HEK293 (cell line): ENCODE results near the gene MEGF8.

Experiments used
- AEBP2 ChIP-seq: fragments of 450-650 bp; formaldehyde crosslinking; IDR thresholded peaks from 2 replicates; pipeline ENCODE4 v1.5.1; 2016; ENCODE audit warnings: missing biosample characterization, missing genetic modification characterization, borderline replicate concordance
- ELK4 ChIP-seq: IDR thresholded peaks from 2 replicates; pipeline ENCODE4 v1.6.1; 2011; ENCODE audit warnings: mild to moderate bottlenecking, low read depth, low read length, borderline replicate concordance
- KLF7 ChIP-seq: fragments of 450-650 bp; formaldehyde crosslinking; IDR thresholded peaks from 2 replicates; pipeline ENCODE4 v1.5.1; 2016; ENCODE audit warnings: missing biosample characterization, missing genetic modification characterization, borderline replicate concordance
- OSR2 ChIP-seq: fragments of 450-650 bp; formaldehyde crosslinking; IDR thresholded peaks from 2 replicates; pipeline ENCODE4 v1.5.1; 2016; ENCODE audit warnings: missing biosample characterization, missing genetic modification characterization
- PRDM4 ChIP-seq: fragments of 450-650 bp; formaldehyde crosslinking; IDR thresholded peaks from 2 replicates; pipeline ENCODE4 v1.5.1; 2017; ENCODE audit warnings: missing biosample characterization, missing genetic modification characterization
- RBAK ChIP-seq: fragments of 450-650 bp; formaldehyde crosslinking; IDR thresholded peaks from 2 replicates; pipeline ENCODE4 v1.5.1; 2016; ENCODE audit warnings: missing biosample characterization, missing genetic modification characterization
- YY1 ChIP-seq: fragments of 450-650 bp; formaldehyde crosslinking; IDR thresholded peaks from 2 replicates; pipeline ENCODE4 v1.5.1; 2018; ENCODE audit warnings: missing biosample characterization, missing genetic modification characterization
- YY2 ChIP-seq: fragments of 450-650 bp; formaldehyde crosslinking; IDR thresholded peaks from 2 replicates; pipeline ENCODE4 v1.5.1; 2016; ENCODE audit warnings: missing biosample characterization, missing genetic modification characterization
- ZBTB7A ChIP-seq: fragments of 450-650 bp; formaldehyde crosslinking; IDR thresholded peaks from 2 replicates; pipeline ENCODE4 v1.5.1; 2016; ENCODE audit warnings: low read depth, missing biosample characterization, missing genetic modification characterization
- ZFHX2 ChIP-seq: fragments of 450-650 bp; formaldehyde crosslinking; conservative IDR thresholded peaks from 2 replicates; pipeline ENCODE4 v1.5.1; 2016; ENCODE audit warnings: missing biosample characterization, missing genetic modification characterization
- ZFP41 ChIP-seq: fragments of 450-650 bp; formaldehyde crosslinking; IDR thresholded peaks from 2 replicates; pipeline ENCODE4 v1.5.1; 2016; ENCODE audit warnings: missing biosample characterization, missing genetic modification characterization, borderline replicate concordance
- ZNF112 ChIP-seq: fragments of 450-650 bp; formaldehyde crosslinking; IDR thresholded peaks from 2 replicates; pipeline ENCODE4 v1.5.0; 2017; ENCODE audit warnings: missing biosample characterization, missing genetic modification characterization
- ZNF132 ChIP-seq: fragments of 450-650 bp; formaldehyde crosslinking; IDR thresholded peaks from 2 replicates; pipeline ENCODE4 v1.5.1; 2017; ENCODE audit warnings: missing biosample characterization, missing genetic modification characterization, borderline replicate concordance
- ZNF155 ChIP-seq: fragments of 450-650 bp; formaldehyde crosslinking; IDR thresholded peaks from 2 replicates; pipeline ENCODE4 v1.5.1; 2016; ENCODE audit warnings: missing biosample characterization, missing genetic modification characterization
- ZNF175 ChIP-seq: fragments of 450-650 bp; formaldehyde crosslinking; IDR thresholded peaks from 2 replicates; pipeline ENCODE4 v1.5.1; 2016; ENCODE audit warnings: missing biosample characterization, missing genetic modification characterization
- ZNF184 ChIP-seq: fragments of 450-650 bp; IDR thresholded peaks from 2 replicates; pipeline ENCODE4 v1.5.1; 2018; ENCODE audit warnings: missing biosample characterization, mild to moderate bottlenecking, missing genetic modification characterization
- ZNF239 ChIP-seq: fragments of 450-650 bp; formaldehyde crosslinking; IDR thresholded peaks from 2 replicates; pipeline ENCODE4 v1.5.1; 2016; ENCODE audit warnings: missing biosample characterization, missing genetic modification characterization
- ZNF24 ChIP-seq: fragments of 450-650 bp; formaldehyde crosslinking; IDR thresholded peaks from 2 replicates; pipeline ENCODE4 v1.5.1; 2016; ENCODE audit warnings: missing biosample characterization, missing genetic modification characterization
- ZNF37A ChIP-seq: fragments of 450-650 bp; IDR thresholded peaks from 2 replicates; pipeline ENCODE4 v1.5.1; 2018; ENCODE audit warnings: missing biosample characterization, missing genetic modification characterization
- ZNF501 ChIP-seq: fragments of 450-650 bp; formaldehyde crosslinking; IDR thresholded peaks from 2 replicates; pipeline ENCODE4 v1.5.1; 2016; ENCODE audit warnings: missing biosample characterization, missing genetic modification characterization
- ZNF518A ChIP-seq: fragments of 450-650 bp; formaldehyde crosslinking; conservative IDR thresholded peaks from 2 replicates; pipeline ENCODE4 v1.5.1; 2016; ENCODE audit warnings: low read depth, missing biosample characterization, missing genetic modification characterization
- ZNF530 ChIP-seq: fragments of 450-650 bp; formaldehyde crosslinking; IDR thresholded peaks from 2 replicates; pipeline ENCODE4 v1.5.1; 2016; ENCODE audit warnings: low read depth, missing biosample characterization, missing genetic modification characterization
- ZNF571 ChIP-seq: fragments of 450-650 bp; formaldehyde crosslinking; IDR thresholded peaks from 2 replicates; pipeline ENCODE4 v1.5.0; 2017; ENCODE audit warnings: missing biosample characterization, missing genetic modification characterization
- ZNF580 ChIP-seq: fragments of 450-650 bp; formaldehyde crosslinking; IDR thresholded peaks from 2 replicates; pipeline ENCODE4 v1.5.1; 2016; ENCODE audit warnings: missing biosample characterization, missing genetic modification characterization
- ZNF639 ChIP-seq: fragments of 450-650 bp; formaldehyde crosslinking; IDR thresholded peaks from 2 replicates; pipeline ENCODE4 v1.5.1; 2016; ENCODE audit warnings: missing biosample characterization, missing genetic modification characterization
- ZNF701 ChIP-seq: fragments of 450-650 bp; formaldehyde crosslinking; IDR thresholded peaks from 2 replicates; pipeline ENCODE4 v1.5.1; 2016; ENCODE audit warnings: missing biosample characterization, missing genetic modification characterization
- ZSCAN16 ChIP-seq: fragments of 450-650 bp; formaldehyde crosslinking; IDR thresholded peaks from 2 replicates; pipeline ENCODE4 v1.5.1; 2016; ENCODE audit warnings: missing biosample characterization, missing genetic modification characterization
- TF ChIP-seq, protein P1 (sequence below): fragments of 450-650 bp; formaldehyde crosslinking; IDR thresholded peaks from 2 replicates; pipeline ENCODE4 v1.5.1; 2016; ENCODE audit warnings: missing biosample characterization, missing genetic modification characterization

MEGF8 gene

GRCh38 chr19:42281146-42281826 is 44.1 kb upstream of the MEGF8 start (continued):
- TF ChIP-seq, protein P1, sequence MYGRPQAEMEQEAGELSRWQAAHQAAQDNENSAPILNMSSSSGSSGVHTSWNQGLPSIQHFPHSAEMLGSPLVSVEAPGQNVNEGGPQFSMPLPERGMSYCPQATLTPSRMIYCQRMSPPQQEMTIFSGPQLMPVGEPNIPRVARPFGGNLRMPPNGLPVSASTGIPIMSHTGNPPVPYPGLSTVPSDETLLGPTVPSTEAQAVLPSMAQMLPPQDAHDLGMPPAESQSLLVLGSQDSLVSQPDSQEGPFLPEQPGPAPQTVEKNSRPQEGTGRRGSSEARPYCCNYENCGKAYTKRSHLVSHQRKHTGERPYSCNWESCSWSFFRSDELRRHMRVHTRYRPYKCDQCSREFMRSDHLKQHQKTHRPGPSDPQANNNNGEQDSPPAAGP (tag by site-specific recombination): peak; percentile 91
- TF ChIP-seq ZNF580 (no peak), ZSCAN16 (tag by site-specific recombination) (no peak), ZNF701 (tag by site-specific recombination) (no peak), ZNF132 (tag by site-specific recombination) (no peak), ZFP41 (tag by site-specific recombination) (no peak), YY2 (tag by site-specific recombination) (no peak), ZNF530 (tag by site-specific recombination) (no peak), ZNF239 (tag by site-specific recombination) (peak; percentile 94), AEBP2 (tag by site-specific recombination) (no peak), ZFHX2 (tag by site-specific recombination) (no peak; the same call in 1 of the 2 replicates), KLF7 (tag by site-specific recombination) (peak; percentile 99; the same call in 1 of the 2 replicates), ZNF155 (tag by site-specific recombination) (no peak), YY1 (no peak; the same call in 1 of the 2 replicates), ELK4 (no peak), ZBTB7A (no peak), PRDM4 (tag by site-specific recombination) (no peak), OSR2 (tag by site-specific recombination) (no peak), RBAK (no peak), ZNF501 (tag by site-specific recombination) (0 out of 2 replicates have a peak, but pooled peaks have one; percentile 0), ZNF24 (no peak), ZNF518A (tag by site-specific recombination) (no peak), ZNF37A (tag by site-specific recombination) (no peak), ZNF184 (tag by site-specific recombination) (no peak), ZNF175 (tag by site-specific recombination) (no peak), ZNF639 (tag by site-specific recombination) (no peak), ZNF112 (tag by site-specific recombination) (no peak), ZNF571 (tag by site-specific recombination) (no peak)
